Activated CD8-positive, alpha-beta T cell treated with anti-CD3 and anti-CD28 coated beads for 36 hours (primary cell): ENCODE results near the gene GJC1. TPM values are rescaled to one million over a fixed set of nuclear protein-coding genes. Genes with fewer than 3 reads are reported as not detected.

Experiments
- ATAC-seq: fragments of 200-7000 bp; cut with Tn5 transposase; one replicate; pipeline ENCODE4 v1.10.0; 2021; ENCODE audit warnings: mild to moderate bottlenecking, moderate library complexity
- CTCF ChIA-PET: fragments of 350-600 bp; sonication (Branson Sonifier 250); formaldehyde crosslinking; loops from one replicate; lab custom pipeline; 2021; ENCODE audit warnings: antibody characterized with exemption; lab: Charles Lee
- POLR2A ChIA-PET: fragments of 350-600 bp; sonication (Branson Sonifier 250); formaldehyde crosslinking; loops from one replicate; lab custom pipeline; 2021; ENCODE audit warnings: antibody characterized with exemption; lab: Charles Lee
- DNase-seq: peaks from one replicate; pipeline ENCODE4 v3.0.0-alpha.2; 2020
- H3K27ac Mint-ChIP-seq: one replicate; pipeline ENCODE4 v1.8.0; 2021; ENCODE audit warnings: mild to moderate bottlenecking, mixed read lengths
- H3K27me3 Mint-ChIP-seq: one replicate; pipeline ENCODE4 v1.8.0; 2021; ENCODE audit warnings: mixed read lengths
- H3K36me3 Mint-ChIP-seq: one replicate; pipeline ENCODE4 v1.8.0; 2021; ENCODE audit warnings: low read depth, mixed read lengths
- H3K4me1 Mint-ChIP-seq: one replicate; pipeline ENCODE4 v1.8.0; 2021; ENCODE audit warnings: low read depth, mixed read lengths
- H3K4me3 Mint-ChIP-seq: one replicate; pipeline ENCODE4 v1.8.0; 2021; ENCODE audit warnings: mild to moderate bottlenecking, moderate library complexity, mixed read lengths
- H3K9me3 Mint-ChIP-seq: one replicate; pipeline ENCODE4 v1.8.0; 2021; ENCODE audit warnings: mixed read lengths
- intact Hi-C: fragments of 100-400 bp; cut with micrococcal nuclease; formaldehyde crosslinking; loops from one replicate; pipeline ENCODE4 v1.10.0; 2022
- total RNA-seq, 2 experiments: library from RNA; stranded (reverse); gene quantifications; one replicate each; pipeline ENCODE4 v1.2.3, GENCODE V29; 2021
- TF ChIP-seq, protein P1 (sequence below): fragments of 200-600 bp; IDR thresholded peaks from one replicate; pipeline ENCODE4 v1.8.0; 2022; ENCODE audit warnings: antibody characterized with exemption, mild to moderate bottlenecking

GJC1 gene
- total RNA-seq, 2 experiments from 2014 or later: 5.6 TPM

- no peak for DNase-seq
- H3K4me3 Mint-ChIP-seq: no peak overlapping the region
- CTCF ChIA-PET: no interaction called here
- H3K36me3 Mint-ChIP-seq: peaks cover 8% of the 10 kb centered on the region
- H3K4me1 Mint-ChIP-seq: no peaks in the 10 kb centered on the region
- TF ChIP-seq, protein P1, sequence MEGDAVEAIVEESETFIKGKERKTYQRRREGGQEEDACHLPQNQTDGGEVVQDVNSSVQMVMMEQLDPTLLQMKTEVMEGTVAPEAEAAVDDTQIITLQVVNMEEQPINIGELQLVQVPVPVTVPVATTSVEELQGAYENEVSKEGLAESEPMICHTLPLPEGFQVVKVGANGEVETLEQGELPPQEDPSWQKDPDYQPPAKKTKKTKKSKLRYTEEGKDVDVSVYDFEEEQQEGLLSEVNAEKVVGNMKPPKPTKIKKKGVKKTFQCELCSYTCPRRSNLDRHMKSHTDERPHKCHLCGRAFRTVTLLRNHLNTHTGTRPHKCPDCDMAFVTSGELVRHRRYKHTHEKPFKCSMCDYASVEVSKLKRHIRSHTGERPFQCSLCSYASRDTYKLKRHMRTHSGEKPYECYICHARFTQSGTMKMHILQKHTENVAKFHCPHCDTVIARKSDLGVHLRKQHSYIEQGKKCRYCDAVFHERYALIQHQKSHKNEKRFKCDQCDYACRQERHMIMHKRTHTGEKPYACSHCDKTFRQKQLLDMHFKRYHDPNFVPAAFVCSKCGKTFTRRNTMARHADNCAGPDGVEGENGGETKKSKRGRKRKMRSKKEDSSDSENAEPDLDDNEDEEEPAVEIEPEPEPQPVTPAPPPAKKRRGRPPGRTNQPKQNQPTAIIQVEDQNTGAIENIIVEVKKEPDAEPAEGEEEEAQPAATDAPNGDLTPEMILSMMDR: no peak
- H3K27me3 Mint-ChIP-seq: peaks cover under 1% of the 10 kb centered on the region
- intact Hi-C loops: no loop called here
- ATAC-seq: no peak
- no peak overlapping the region for H3K27ac Mint-ChIP-seq
- POLR2A ChIA-PET: no interaction called here
- H3K9me3 Mint-ChIP-seq: no peaks in the 10 kb centered on the region
These were observed 78.3 kb downstream of the GJC1 start for GRCh38 chr17:44751806-44752205.

- H3K4me3 Mint-ChIP-seq: no peak overlapping the region
- H3K27me3 Mint-ChIP-seq: no peaks in the 10 kb centered on the region
- no peaks in the 10 kb centered on the region for H3K9me3 Mint-ChIP-seq
- ATAC-seq (no peak), DNase-seq (no peak)
- H3K27ac Mint-ChIP-seq: no peak overlapping the region
- ChIA-PET CTCF (no interaction called here), POLR2A (no interaction called here)
- H3K36me3 Mint-ChIP-seq: peaks cover 8% of the 10 kb centered on the region
- H3K4me1 Mint-ChIP-seq: no peaks in the 10 kb centered on the region
- TF ChIP-seq, protein P1: no peak
- intact Hi-C loops: no loop called here
These were observed 78.8 kb downstream of the GJC1 start for GRCh38 chr17:44751331-44751730.

GRCh38 chr17:44749980-44750318 is 80.1 kb downstream of the GJC1 start:
- H3K4me3 Mint-ChIP-seq: no peak overlapping the region
- peaks cover 8% of the 10 kb centered on the region for H3K36me3 Mint-ChIP-seq
- ChIA-PET CTCF (interaction anchor here (1.7 kb wide), 1 partner anchor 217 kb away, joined by 4 read pairs; no protein-coding TSS in a partner anchor), POLR2A (no interaction called here)
- intact Hi-C loops: no loop called here
- no peaks in the 10 kb centered on the region for H3K27me3 Mint-ChIP-seq
- no peak overlapping the region for H3K27ac Mint-ChIP-seq
- DNase-seq (no peak), ATAC-seq (no peak)
- TF ChIP-seq, protein P1: no peak
- peaks cover 1% of the 10 kb centered on the region for H3K4me1 Mint-ChIP-seq
- no peaks in the 10 kb centered on the region for H3K9me3 Mint-ChIP-seq

DNA sequence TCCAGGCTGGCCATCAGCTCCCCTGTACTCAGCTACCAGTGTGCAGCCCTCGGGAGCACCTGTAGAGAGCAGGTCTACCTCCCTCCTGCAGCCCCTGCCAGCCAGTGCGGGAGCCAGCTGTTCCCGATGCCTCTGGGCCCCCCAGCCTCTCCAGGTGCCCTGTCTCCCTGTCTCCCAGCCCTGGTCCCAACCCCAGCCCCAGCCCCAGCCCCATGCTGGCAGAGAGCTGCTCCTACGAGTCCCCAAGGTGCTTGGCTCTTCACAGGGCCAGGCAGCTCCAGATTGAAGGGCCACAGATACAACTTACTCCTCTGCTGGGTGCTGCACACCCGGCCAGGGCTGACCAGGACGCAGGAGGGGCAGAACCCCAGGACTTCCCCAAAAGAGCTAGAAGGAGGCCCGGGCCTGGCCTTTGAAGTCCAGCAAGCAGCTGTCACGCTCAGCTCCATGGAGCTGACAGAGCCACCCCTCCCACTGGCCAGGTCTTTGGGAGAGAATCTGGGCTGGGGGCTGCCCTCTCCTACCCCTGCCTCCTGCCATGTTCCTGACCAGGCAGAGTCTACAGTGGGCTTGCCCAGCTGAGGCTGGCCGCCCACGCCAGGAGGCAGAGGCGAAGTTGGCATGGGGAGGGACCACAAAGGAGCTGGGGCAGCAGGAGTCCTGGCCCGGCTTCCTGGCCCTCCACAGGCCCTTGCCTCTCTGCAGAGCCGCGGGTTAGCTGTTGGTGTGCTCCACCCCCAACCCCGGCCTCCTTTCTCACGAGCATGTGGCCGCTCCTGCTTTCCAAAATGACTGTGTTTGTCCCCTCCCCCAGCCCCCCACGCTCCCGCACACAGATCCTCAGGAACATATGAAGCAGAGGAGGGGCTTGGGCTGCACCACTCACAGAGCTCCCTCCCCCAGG is 80.8 kb downstream of the GJC1 start:
- Mint-ChIP-seq H3K27ac (no peak overlapping the region), H3K4me1 (peaks cover 1% of the 10 kb centered on the region), H3K27me3 (no peaks in the 10 kb centered on the region), H3K4me3 (no peak overlapping the region), H3K36me3 (peaks cover 8% of the 10 kb centered on the region), H3K9me3 (no peaks in the 10 kb centered on the region)
- ChIA-PET CTCF (interaction anchor here (1.7 kb wide), 1 partner anchor 216 kb away, joined by 4 read pairs; no protein-coding TSS in a partner anchor), POLR2A (no interaction called here)
- no peak for ATAC-seq
- intact Hi-C loops: no loop called here
- no peak for DNase-seq
- TF ChIP-seq, protein P1: no peak

Other genes with a start within 250 kb of the GJC1 start
- under 1 TPM; 0.16 to 0.25 TPM for gene MEIOC, start 173.8 kb downstream of the GJC1 start, total RNA-seq
- gene CCDC43, start 140.5 kb downstream of the GJC1 start, total RNA-seq: 10 to 100 TPM; 29.6 to 34.5 TPM
- gene DBF4B, start 121.6 kb downstream of the GJC1 start, total RNA-seq: 10 to 100 TPM; 23.3 to 25.5 TPM
- gene ADAM11, start 71.3 kb downstream of the GJC1 start, total RNA-seq: under 1 TPM; 0.07 to 0.27 TPM
- gene HIGD1B, start 17.6 kb upstream of the GJC1 start, total RNA-seq: not detected
- gene EFTUD2, start 69.2 kb upstream of the GJC1 start, total RNA-seq: 100 to 1,000 TPM; 207 to 208 TPM
- gene GFAP, start 85.2 kb upstream of the GJC1 start, total RNA-seq: not detected
- gene KIF18B, start 117.5 kb upstream of the GJC1 start, total RNA-seq: 10 to 100 TPM; 38.1 to 40.3 TPM
- not detected for gene C1QL1, start 138.0 kb upstream of the GJC1 start, total RNA-seq
- 10 to 100 TPM; 34.3 to 35.8 TPM for gene DCAKD, start 221.3 kb upstream of the GJC1 start, total RNA-seq
- gene NMT1, start 231.0 kb upstream of the GJC1 start, total RNA-seq: 100 to 1,000 TPM; 156 to 169 TPM